Smooth muscle cell (in vitro differentiated cells): Measurements from ENCODE around the gene ABHD11. TPM values are rescaled to one million over a fixed set of nuclear protein-coding genes. Genes with fewer than 3 reads are reported as not detected.

Experiments used
- DNase-seq: peaks from one replicate; lab custom pipeline; 2025; ENCODE audit not compliant: unreplicated experiment; lab: John Stamatoyannopoulos, UW
- H2AFZ ChIP-seq: fragments of 200-600 bp; sonication (generic); 2 replicates; pipeline ENCODE4 v1.6.0; 2016; ENCODE audit warnings: antibody characterized with exemption, low read depth, mild to moderate bottlenecking
- H3F3A ChIP-seq: fragments of 200-600 bp; sonication (generic); 2 replicates; pipeline ENCODE4 v1.6.0; 2017; ENCODE audit warnings: antibody characterized with exemption, low read depth
- H3K27ac ChIP-seq: fragments of 200-600 bp; sonication (generic); 2 replicates; pipeline ENCODE4 v1.5.1; 2016; ENCODE audit warnings: low read depth, mild to moderate bottlenecking
- H3K27me3 ChIP-seq: fragments of 200-600 bp; sonication (generic); 2 replicates; pipeline ENCODE4 v1.6.1; 2016; ENCODE audit warnings: low read depth, mild to moderate bottlenecking
- H3K36me3 ChIP-seq: fragments of 200-600 bp; sonication (generic); 2 replicates; pipeline ENCODE4 v1.5.1; 2016; ENCODE audit warnings: low read depth
- H3K4me1 ChIP-seq: fragments of 200-600 bp; sonication (generic); 2 replicates; pipeline ENCODE4 v1.5.1; 2016; ENCODE audit warnings: low read depth
- H3K4me2 ChIP-seq: fragments of 200-600 bp; sonication (generic); 2 replicates; pipeline ENCODE4 v1.6.0; 2016; ENCODE audit warnings: mild to moderate bottlenecking
- H3K4me3 ChIP-seq: fragments of 200-600 bp; sonication (generic); 2 replicates; pipeline ENCODE4 v1.5.1; 2016; ENCODE audit warnings: mild to moderate bottlenecking
- H3K79me2 ChIP-seq: fragments of 200-600 bp; sonication (generic); 2 replicates; pipeline ENCODE4 v1.6.0; 2016; ENCODE audit warnings: low read depth, mild to moderate bottlenecking
- H3K9ac ChIP-seq: fragments of 200-600 bp; sonication (generic); 2 replicates; pipeline ENCODE4 v1.6.0; 2016; ENCODE audit warnings: low read depth
- H3K9me3 ChIP-seq: fragments of 200-600 bp; sonication (generic); replicated peaks from 2 replicates; pipeline ENCODE4 v1.5.1; 2016; ENCODE audit warnings: low read depth
- H4K20me1 ChIP-seq: fragments of 200-600 bp; sonication (generic); 2 replicates; pipeline ENCODE4 v1.6.0; 2016; ENCODE audit warnings: low read depth
- CTCF ChIP-seq: fragments of 200-600 bp; sonication (generic); IDR thresholded peaks from 2 replicates; pipeline ENCODE4 v1.5.1; 2017; ENCODE audit warnings: borderline replicate concordance, mild to moderate bottlenecking, antibody characterized with exemption; ENCODE audit not compliant: insufficient read depth, poor library complexity, severe bottlenecking
- WGBS: methylation state at CpG from one replicate; pipeline ENCODE4 v1.1.7; 2016; ENCODE audit warnings: low lambda C conversion rate; 5-methylcytosine and 5-hydroxymethylcytosine counted together
- polyA plus RNA-seq: library from polyadenylated mRNA; unstranded; fragments of >200 nt; fragmentation: Nextera tagmentation; extraction: Ambion mirVana; gene quantifications from 2 replicates; pipeline ENCODE4 v1.2.1, GENCODE V29; 2016
- total RNA-seq: library from RNA; depleted of rRNA; stranded (reverse); fragments of >200 nt; gene quantifications from 2 replicates; pipeline ENCODE4 v1.2.3, GENCODE V29; 2014

ABHD11 gene
- total and polyA plus RNA-seq, 2 experiments from 2014 or later = 14.1 to 16.5 TPM

- Histone ChIP-seq H3K36me3 (no peaks in the 10 kb centered on the region), H3K27ac (peak overlapping the region; percentile 70), H3K27me3 (peaks cover 19% of the 10 kb centered on the region), H3K9me3 (no peaks in the 10 kb centered on the region), H3K79me2 (no peaks in the 10 kb centered on the region), H3F3A (no peaks in the 10 kb centered on the region), H3K4me3 (no peak overlapping the region), H2AFZ (no peak overlapping the region), H4K20me1 (no peaks in the 10 kb centered on the region), H3K9ac (no peak overlapping the region), H3K4me2 (no peak overlapping the region), H3K4me1 (peaks cover 25% of the 10 kb centered on the region)
- TF ChIP-seq CTCF = no peak
- no peak for DNase-seq
- 62% methylated on average over 5 of the region's 5 CpGs for WGBS
Measured at GRCh38 chr7:73740771-73741170, 2.2 kb upstream of the ABHD11 start.

GRCh38 chr7:73740212-73740611 is 1.6 kb upstream of the ABHD11 start:
- WGBS = 90% methylated on average over 7 of the region's 7 CpGs
- Histone ChIP-seq H2AFZ (no peak overlapping the region), H3K79me2 (no peaks in the 10 kb centered on the region), H3K27me3 (peaks cover 19% of the 10 kb centered on the region), H3K27ac (peak overlapping the region; percentile 70), H3K4me3 (no peak overlapping the region), H3K4me2 (no peak overlapping the region), H3F3A (no peaks in the 10 kb centered on the region), H3K36me3 (no peaks in the 10 kb centered on the region), H3K4me1 (peaks cover 25% of the 10 kb centered on the region), H3K9ac (no peak overlapping the region), H4K20me1 (no peaks in the 10 kb centered on the region), H3K9me3 (no peaks in the 10 kb centered on the region)
- no peak for DNase-seq
- TF ChIP-seq CTCF = no peak

GRCh38 chr7:73739387-73739767 is 775 bp upstream of the ABHD11 start:
- Histone ChIP-seq H2AFZ (peak overlapping the region; percentile 92), H3K4me2 (peak overlapping the region; percentile 96), H3K9ac (peak overlapping the region; percentile 81), H3K4me3 (peak overlapping the region; percentile 88), H3K79me2 (no peaks in the 10 kb centered on the region), H3K9me3 (no peaks in the 10 kb centered on the region), H3K27ac (peak overlapping the region; percentile 48), H4K20me1 (no peaks in the 10 kb centered on the region), H3F3A (no peaks in the 10 kb centered on the region), H3K36me3 (no peaks in the 10 kb centered on the region), H3K27me3 (peaks cover 19% of the 10 kb centered on the region), H3K4me1 (peaks cover 25% of the 10 kb centered on the region)
- TF ChIP-seq CTCF = no peak
- WGBS = 65% methylated on average over 13 of the region's 13 CpGs
- DNase-seq = no peak

GRCh38 chr7:73738220-73738611 is 386 bp downstream of the ABHD11 start:
- Histone ChIP-seq H3K4me3 (peak overlapping the region; percentile 88), H3K4me2 (peak overlapping the region; percentile 96), H3F3A (no peaks in the 10 kb centered on the region), H3K36me3 (no peaks in the 10 kb centered on the region), H2AFZ (peak overlapping the region; percentile 98), H3K27ac (peak overlapping the region; percentile 44), H3K9ac (peak overlapping the region; percentile 67), H4K20me1 (no peaks in the 10 kb centered on the region), H3K79me2 (no peaks in the 10 kb centered on the region), H3K4me1 (peaks cover 19% of the 10 kb centered on the region), H3K9me3 (no peaks in the 10 kb centered on the region), H3K27me3 (peaks cover 16% of the 10 kb centered on the region)
- TF ChIP-seq CTCF = no peak
- peak; percentile 30 for DNase-seq
- WGBS = 4% methylated on average over 21 of the region's 24 CpGs
